ENCODE measurements around the gene PLA2G4C. TPM values are rescaled to one million over a fixed set of nuclear protein-coding genes. Genes with fewer than 3 reads are reported as not detected.
A peak's percentile ranks its signal among the peaks of the same experiment; 100 is the strongest.

PLA2G4C gene
- total RNA-seq, 4 donors from 2014 or later = 4.8 to 17.7 (median 10.5) TPM

GRCh38 chr19:48117515-48118130 lies 7.0 kb upstream of the PLA2G4C start:
- intact Hi-C loops (cut with DNase I) = loop anchor here (10.0 kb wide), 1 partner anchor 137 kb away; the partner anchor contains the start of gene CARD8
- H3K27me3 ChIP-seq = no peaks in the 10 kb centered on the region
- no peak for DNase-seq
- TF ChIP-seq CTCF (IDR thresholded peaks at IDR 0.05) (no peak), POLR2A (IDR thresholded peaks at IDR 0.05) (no peak)
- no peaks in the 10 kb centered on the region for H3K36me3 ChIP-seq
- H3K4me1 ChIP-seq = peaks cover 0 to 4% of the 10 kb centered on the region in 2 donors
- WGBS, 2 donors = 86 to 92% methylated on average over 12 of the region's 12 CpGs
- no peaks in the 10 kb centered on the region for H3K9me3 ChIP-seq
- no peak overlapping the region for H3K4me3 ChIP-seq (replicated peaks in 1 of 3)
- no peak overlapping the region for H3K27ac ChIP-seq

- H3K27me3 ChIP-seq = no peaks in the 10 kb centered on the region
- DNase-seq = no peak
- WGBS, 2 donors = 78 to 86% methylated on average over 14 to 16 of the region's 16 CpGs
- H3K36me3 ChIP-seq = no peaks in the 10 kb centered on the region
- H3K9me3 ChIP-seq = no peaks in the 10 kb centered on the region
- TF ChIP-seq POLR2A (IDR thresholded peaks at IDR 0.05) = no peak
- TF ChIP-seq CTCF (IDR thresholded peaks at IDR 0.05) = no peak
- H3K27ac ChIP-seq = no peak overlapping the region
- peaks cover 8 to 18% of the 10 kb centered on the region in 2 donors for H3K4me1 ChIP-seq
- no peak overlapping the region for H3K4me3 ChIP-seq (replicated peaks in 1 of 3)
- intact Hi-C loops (cut with DNase I) = loop anchor here (10.0 kb wide), 1 partner anchor 141 kb away; the partner anchor contains the start of gene CARD8
Measured at GRCh38 chr19:48113190-48113917, 2.7 kb upstream of the PLA2G4C start.

GRCh38 chr19:48111280-48111679 lies 663 bp upstream of the PLA2G4C start:
- peak in 1 of 2 donors; percentile 14 for DNase-seq
- WGBS, 2 donors = 61 to 69% methylated on average over 7 of the region's 7 CpGs
- intact Hi-C loops (cut with DNase I) = loop anchor here (10.0 kb wide), 1 partner anchor 144 kb away; the partner anchor contains the start of gene CARD8
- Histone ChIP-seq H3K27me3 (no peaks in the 10 kb centered on the region), H3K36me3 (no peaks in the 10 kb centered on the region), H3K4me3 (replicated peaks in 1 of 3) (peak overlapping the region in 1 of 3 donors; percentile 23), H3K4me1 (peaks cover 8 to 31% of the 10 kb centered on the region in 2 donors), H3K27ac (peak overlapping the region; percentile 95 to 99 (median 97)), H3K9me3 (no peaks in the 10 kb centered on the region)
- TF ChIP-seq CTCF (IDR thresholded peaks at IDR 0.05) (no peak), POLR2A (IDR thresholded peaks at IDR 0.05) (no peak)

GRCh38 chr19:48108997-48109782 lies 1.4 kb downstream of the PLA2G4C start:
- WGBS, 2 donors = 81 to 83% methylated on average over 15 of the region's 15 CpGs
- H3K9me3 ChIP-seq = no peaks in the 10 kb centered on the region
- no peaks in the 10 kb centered on the region for H3K36me3 ChIP-seq
- H3K4me3 ChIP-seq (replicated peaks in 1 of 3) = no peak overlapping the region
- peaks cover 8 to 31% of the 10 kb centered on the region in 2 donors for H3K4me1 ChIP-seq
- peak overlapping the region in 2 of 3 donors; percentile 95 to 97 for H3K27ac ChIP-seq
- no peak for DNase-seq
- no peak for TF ChIP-seq CTCF (IDR thresholded peaks at IDR 0.05)
- TF ChIP-seq POLR2A (IDR thresholded peaks at IDR 0.05) = no peak
- intact Hi-C loops (cut with DNase I) = loop anchor here (5.0 kb wide), 1 partner anchor 43 kb away; no protein-coding TSS in a partner anchor
- no peaks in the 10 kb centered on the region for H3K27me3 ChIP-seq
